22Rv1 (cell line): ENCODE measurements around the gene TRIP10.
A peak's percentile ranks its signal among the peaks of the same experiment; 100 is the strongest.

Experiments used
- H3K27ac ChIP-seq: fragments of 450-650 bp; 2 replicates; pipeline ENCODE4 v1.5.1; 2017
- ZFX ChIP-seq: fragments of 450-650 bp; IDR thresholded peaks from 2 replicates; pipeline ENCODE4 v1.6.1; 2017; ENCODE audit warnings: antibody characterized with exemption, borderline replicate concordance
- TF ChIP-seq, protein P1 (sequence below): fragments of 450-650 bp; IDR thresholded peaks from 2 replicates; pipeline ENCODE4 v1.5.1; 2017; ENCODE audit warnings: mild to moderate bottlenecking

TRIP10 gene

DNA sequence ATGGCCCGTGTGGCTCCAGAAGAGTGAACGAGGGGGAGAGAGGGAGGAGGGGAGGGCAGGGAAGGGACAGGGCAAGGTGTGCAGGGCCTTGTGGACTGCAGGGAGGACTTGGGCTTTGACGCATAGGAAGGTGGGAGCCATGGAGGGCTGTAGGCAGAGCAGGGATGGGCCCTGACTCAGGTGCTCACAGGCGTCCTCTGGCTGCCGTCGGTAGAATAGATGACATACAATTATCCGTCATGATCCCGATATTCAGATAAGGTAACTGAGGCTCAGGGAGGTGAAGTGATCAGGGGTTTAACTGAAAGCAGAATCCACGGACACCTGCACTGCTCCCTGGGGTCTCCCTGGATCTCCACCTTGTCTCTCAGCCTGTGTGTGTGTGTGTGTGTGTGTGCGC lies 22.4 kb upstream of the TRIP10 start:
- no peak overlapping the region for H3K27ac ChIP-seq
- TF ChIP-seq, protein P1, sequence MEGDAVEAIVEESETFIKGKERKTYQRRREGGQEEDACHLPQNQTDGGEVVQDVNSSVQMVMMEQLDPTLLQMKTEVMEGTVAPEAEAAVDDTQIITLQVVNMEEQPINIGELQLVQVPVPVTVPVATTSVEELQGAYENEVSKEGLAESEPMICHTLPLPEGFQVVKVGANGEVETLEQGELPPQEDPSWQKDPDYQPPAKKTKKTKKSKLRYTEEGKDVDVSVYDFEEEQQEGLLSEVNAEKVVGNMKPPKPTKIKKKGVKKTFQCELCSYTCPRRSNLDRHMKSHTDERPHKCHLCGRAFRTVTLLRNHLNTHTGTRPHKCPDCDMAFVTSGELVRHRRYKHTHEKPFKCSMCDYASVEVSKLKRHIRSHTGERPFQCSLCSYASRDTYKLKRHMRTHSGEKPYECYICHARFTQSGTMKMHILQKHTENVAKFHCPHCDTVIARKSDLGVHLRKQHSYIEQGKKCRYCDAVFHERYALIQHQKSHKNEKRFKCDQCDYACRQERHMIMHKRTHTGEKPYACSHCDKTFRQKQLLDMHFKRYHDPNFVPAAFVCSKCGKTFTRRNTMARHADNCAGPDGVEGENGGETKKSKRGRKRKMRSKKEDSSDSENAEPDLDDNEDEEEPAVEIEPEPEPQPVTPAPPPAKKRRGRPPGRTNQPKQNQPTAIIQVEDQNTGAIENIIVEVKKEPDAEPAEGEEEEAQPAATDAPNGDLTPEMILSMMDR: peak; percentile 57
- TF ChIP-seq ZFX: no peak

DNA sequence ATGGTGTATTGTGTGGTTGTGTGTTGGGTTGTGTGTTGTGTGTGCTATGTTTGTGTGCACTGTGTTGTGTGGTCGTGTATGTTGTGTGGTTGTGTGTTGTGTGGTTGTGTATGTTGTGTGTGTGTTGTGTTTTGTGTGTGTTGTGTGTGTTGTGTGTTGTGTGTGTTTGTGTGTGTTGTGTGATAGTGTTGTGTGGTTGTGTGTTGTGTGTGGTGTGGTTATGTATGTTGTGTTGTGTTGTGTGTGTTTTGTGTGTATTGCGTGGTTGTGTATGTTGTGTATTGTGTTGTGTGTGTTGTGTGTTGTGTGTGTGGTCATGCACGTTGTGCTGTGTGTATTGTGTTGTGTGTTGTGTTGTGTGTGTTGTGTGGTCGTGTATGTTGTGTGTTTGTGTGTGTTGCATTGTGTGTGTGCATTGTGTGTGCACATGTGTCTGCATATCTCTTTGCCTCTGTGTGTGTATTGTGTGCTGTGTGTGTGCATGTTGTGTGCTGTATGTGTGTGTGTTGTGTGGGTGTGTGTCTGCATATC lies 22.0 kb upstream of the TRIP10 start:
- no peak for TF ChIP-seq ZFX
- TF ChIP-seq, protein P1: no peak
- H3K27ac ChIP-seq: no peak overlapping the region

DNA sequence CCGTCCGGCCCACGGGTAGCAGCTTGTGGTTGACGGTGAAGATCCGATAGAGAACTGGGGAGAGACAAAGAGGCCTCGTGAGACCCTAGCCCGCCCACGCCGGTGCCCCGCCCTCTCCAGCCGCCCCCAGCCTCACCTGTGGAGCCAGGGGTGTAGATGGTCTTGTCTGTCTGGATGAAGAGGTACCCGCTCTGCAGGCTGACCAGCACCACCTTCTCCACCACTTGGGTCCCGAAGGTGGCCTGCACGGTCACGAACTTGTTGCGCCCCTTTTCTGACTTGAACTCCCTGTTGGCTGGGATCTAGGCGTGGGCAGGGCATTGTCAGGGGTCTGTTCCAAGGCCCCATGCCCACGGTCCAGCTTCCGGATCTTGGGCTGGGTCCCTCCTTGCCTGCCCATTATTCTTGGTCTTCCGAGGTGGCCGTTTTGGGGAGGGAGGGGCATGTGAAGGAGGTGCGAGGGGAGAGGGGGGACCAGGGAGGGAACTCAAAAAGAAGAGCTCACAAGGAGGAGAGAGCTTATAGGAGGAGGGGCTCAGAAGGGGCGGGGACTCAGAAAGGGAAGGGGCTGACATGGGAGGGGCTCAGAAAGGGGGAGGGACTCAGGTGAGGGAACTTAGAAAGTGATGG lies 21.3 kb upstream of the TRIP10 start:
- H3K27ac ChIP-seq: no peak overlapping the region
- no peak for TF ChIP-seq ZFX
- TF ChIP-seq, protein P1: no peak

DNA sequence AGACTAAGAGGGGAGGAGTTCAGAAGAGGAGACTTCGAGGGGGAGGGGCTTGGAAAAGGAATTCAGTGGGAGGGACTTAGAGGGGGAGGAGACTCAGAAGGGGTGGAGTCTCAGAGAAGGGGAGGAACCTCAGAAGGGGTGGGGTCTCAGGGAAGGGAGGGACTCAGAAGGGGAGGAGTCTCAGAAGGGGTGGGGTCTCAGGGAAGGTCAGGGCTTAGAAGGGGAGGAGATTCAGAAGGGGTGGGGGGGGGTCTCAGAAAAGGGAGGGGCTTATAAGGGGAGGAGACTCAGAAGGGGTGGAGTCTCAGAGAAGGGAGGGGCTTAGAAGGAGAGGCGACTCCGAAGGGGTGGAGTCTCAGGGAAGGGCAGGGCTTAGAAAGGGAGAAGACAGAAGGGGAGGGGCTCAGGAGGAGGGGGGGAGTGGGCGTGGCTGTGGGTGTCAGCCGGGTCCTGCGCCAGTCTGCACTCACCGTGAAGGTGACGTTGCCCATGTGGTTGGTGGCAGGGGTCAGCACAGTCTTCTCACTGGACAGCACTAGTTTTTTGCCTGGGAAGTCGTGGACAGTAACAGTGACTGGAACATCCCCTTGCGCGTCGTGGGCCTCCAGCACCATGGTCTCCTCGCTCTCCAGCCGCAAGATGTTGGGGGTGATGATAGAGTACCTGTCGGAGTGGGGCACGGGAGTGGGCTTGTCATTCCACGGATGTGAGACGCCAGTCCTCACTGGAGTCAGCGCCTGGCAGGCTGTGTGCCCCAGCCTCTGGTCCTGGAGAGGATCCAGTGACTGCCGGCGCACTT lies 20.5 kb upstream of the TRIP10 start:
- no peak overlapping the region for H3K27ac ChIP-seq
- TF ChIP-seq ZFX: no peak
- TF ChIP-seq, protein P1: no peak

DNA sequence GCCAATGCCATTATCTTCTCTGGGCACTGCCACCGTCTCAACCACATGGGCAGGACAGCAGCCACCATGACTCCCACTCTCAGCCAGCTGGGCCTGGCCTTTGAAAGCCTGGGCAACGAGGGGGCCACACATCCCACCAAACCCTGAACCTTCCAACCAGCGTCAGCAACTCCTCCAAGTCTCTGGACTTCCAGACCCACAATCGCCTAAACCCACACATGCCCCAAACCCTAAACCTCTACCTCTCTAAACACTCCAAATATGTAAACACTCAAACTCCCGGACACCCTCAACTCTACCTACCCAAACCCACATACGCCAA lies 20.0 kb upstream of the TRIP10 start:
- no peak for TF ChIP-seq ZFX
- TF ChIP-seq, protein P1: no peak
- no peak overlapping the region for H3K27ac ChIP-seq

DNA sequence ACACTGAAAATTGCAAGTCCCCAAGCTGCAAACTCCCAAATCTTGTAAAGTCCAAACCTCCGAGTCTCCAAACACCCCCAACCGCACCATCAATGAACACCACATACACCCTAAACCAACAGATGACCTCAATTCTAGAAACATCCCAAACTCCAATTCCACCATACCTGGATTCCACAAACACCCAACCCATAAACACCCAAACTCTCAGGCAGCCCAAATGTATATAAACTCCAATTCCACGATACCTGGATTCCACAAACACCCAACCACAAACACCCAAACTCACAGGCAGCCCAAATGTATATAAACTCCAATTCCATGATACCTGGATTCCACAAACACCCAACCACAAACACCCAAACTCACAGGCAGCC lies 19.5 kb upstream of the TRIP10 start:
- no peak for TF ChIP-seq ZFX
- TF ChIP-seq, protein P1: no peak
- no peak overlapping the region for H3K27ac ChIP-seq
